Stomach smooth muscle (tissue), 2 donors: Measurements from ENCODE around the gene OR4K5.

ENCODE experiments used
- H3K27ac ChIP-seq: one replicate; pipeline ENCODE4 v1.7.0; 2013; ENCODE audit warnings: mild to moderate bottlenecking, low read length, inconsistent platforms
- H3K27me3 ChIP-seq, 2 donors: one replicate each; pipeline ENCODE4 v1.7.0; 2013; ENCODE audit warnings: low read length in 2 of 2; ENCODE audit not compliant: insufficient read depth in 2 of 2, control insufficient read depth in 1 of 2
- H3K36me3 ChIP-seq, 2 donors: one replicate each; pipeline ENCODE4 v1.7.0; 2013; ENCODE audit warnings: low read length in 2 of 2; ENCODE audit not compliant: control insufficient read depth in 2 of 2, insufficient read depth in 2 of 2
- H3K4me1 ChIP-seq: one replicate; pipeline ENCODE4 v1.7.0; 2013; ENCODE audit warnings: low read length; ENCODE audit not compliant: control insufficient read depth, insufficient read depth
- H3K4me3 ChIP-seq, 2 donors: one replicate each; pipeline ENCODE4 v1.7.0; 2013; ENCODE audit warnings: low read length in 2 of 2
- H3K9ac ChIP-seq, 2 donors: one replicate each; pipeline ENCODE4 v1.7.0; 2013; ENCODE audit warnings: low read length in 2 of 2, mild to moderate bottlenecking in 1 of 2
- H3K9me3 ChIP-seq, 2 donors: one replicate each; pipeline ENCODE4 v1.7.0; 2013; ENCODE audit warnings: low read length in 2 of 2; ENCODE audit not compliant: control insufficient read depth in 2 of 2
- donor health status: healthy.
- donor health status: Pancreatic carcinoma.

The OR4K5 gene, protein sequence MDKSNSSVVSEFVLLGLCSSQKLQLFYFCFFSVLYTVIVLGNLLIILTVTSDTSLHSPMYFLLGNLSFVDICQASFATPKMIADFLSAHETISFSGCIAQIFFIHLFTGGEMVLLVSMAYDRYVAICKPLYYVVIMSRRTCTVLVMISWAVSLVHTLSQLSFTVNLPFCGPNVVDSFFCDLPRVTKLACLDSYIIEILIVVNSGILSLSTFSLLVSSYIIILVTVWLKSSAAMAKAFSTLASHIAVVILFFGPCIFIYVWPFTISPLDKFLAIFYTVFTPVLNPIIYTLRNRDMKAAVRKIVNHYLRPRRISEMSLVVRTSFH

DNA sequence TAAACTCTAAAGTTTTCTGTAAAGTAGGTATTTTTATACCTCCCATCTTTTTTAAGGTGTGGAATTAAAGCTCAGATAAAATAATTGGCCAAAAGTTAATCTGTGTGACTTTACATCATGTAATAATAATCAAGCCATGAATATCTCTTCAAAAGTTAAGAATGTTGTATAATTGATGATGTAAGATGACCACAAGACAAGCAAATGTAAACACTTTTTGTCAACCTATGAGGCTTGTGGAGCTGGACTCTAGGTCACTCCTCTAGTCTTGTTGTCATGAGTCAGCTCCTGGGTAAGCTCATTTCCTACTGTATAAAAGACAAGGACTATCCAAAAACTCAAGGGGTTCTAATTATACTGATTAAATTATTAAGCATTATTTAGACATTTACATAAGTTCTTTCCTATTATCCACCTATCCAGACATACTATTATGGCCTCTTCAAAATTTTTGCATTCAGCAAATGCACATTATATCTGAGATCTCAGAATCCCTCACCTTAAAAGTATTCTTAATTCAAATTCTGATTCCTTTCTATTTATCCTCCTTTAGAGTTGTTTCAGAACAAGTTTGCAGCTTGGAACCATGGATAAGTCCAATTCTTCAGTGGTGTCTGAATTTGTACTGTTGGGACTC is at the start of gene OR4K5:
TSS of gene OR4K5 (plus strand) at position 587 of the 637 bp plus-strand sequence. CDS start at position 587, 0 bp downstream.
- no peak within 1 kb of the TSS for H3K27ac ChIP-seq
- H3K4me1 ChIP-seq, result no peaks in the 10 kb centered on the region
- peaks cover 0 to 13% of the 10 kb centered on the region in 2 donors for H3K9me3 ChIP-seq
- no peak within 1 kb of the TSS for H3K9ac ChIP-seq
- H3K4me3 ChIP-seq, result no peak within 1 kb of the TSS
- no peaks in the 10 kb centered on the region for H3K27me3 ChIP-seq
- H3K36me3 ChIP-seq, result no peaks in the 10 kb centered on the region

DNA sequence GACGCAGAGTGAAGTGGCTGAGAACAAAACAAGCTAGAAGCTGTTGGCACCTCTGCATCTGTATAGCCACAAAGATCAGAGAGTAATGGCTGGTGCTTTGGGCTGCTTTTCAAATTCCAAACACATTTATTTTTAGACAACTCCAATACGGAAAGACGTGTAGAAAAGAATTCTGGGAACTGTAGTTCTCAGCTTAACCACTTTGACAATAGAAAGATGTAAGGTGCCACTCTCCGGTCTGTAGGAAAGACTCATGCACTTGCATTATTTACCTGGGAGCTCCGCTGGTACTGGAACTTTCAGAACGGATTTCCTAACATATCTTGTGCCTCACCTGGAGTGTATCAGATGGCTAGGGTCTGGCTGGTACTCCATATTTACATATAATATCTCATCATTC is 47.2 kb upstream of the OR4K5 start:
- Histone ChIP-seq H3K27ac (no peak overlapping the region), H3K4me1 (no peaks in the 10 kb centered on the region), H3K9me3 (peaks cover 0 to 6% of the 10 kb centered on the region in 2 donors), H3K27me3 (peaks cover 0 to 4% of the 10 kb centered on the region in 2 donors), H3K9ac (no peak overlapping the region), H3K4me3 (no peak overlapping the region), H3K36me3 (no peaks in the 10 kb centered on the region)

DNA sequence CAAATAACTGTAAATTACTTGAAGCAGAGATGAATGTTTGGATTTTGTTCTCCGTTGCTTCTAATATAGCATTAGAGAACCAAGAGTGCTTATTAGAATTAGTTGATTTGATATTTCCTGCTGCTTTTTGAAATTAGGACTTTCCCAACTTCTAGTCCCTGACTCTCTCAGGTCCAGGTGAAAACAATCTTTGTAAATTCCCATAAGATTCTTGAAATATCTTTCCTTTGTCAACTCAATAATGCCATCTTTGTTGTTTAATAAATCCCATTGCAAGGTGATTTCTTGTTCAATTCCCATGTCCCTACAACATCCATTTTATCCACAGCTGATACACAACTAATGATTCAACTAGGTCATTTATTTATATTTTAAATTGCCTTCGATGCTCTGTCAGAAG is 45.6 kb upstream of the OR4K5 start, which contains the start of gene OR4K2:
TSS of gene OR4K2 (plus strand) at position 301 of the 400 bp plus-strand sequence. CDS start 1,126 bp downstream, outside the sequence.
- Histone ChIP-seq H3K9me3 (peaks cover 0 to 3% of the 10 kb centered on the region in 2 donors), H3K36me3 (no peaks in the 10 kb centered on the region), H3K27ac (no peak within 1 kb of the TSS), H3K27me3 (peaks cover 0 to 4% of the 10 kb centered on the region in 2 donors), H3K9ac (no peak within 1 kb of the TSS), H3K4me3 (no peak within 1 kb of the TSS), H3K4me1 (no peaks in the 10 kb centered on the region)

DNA sequence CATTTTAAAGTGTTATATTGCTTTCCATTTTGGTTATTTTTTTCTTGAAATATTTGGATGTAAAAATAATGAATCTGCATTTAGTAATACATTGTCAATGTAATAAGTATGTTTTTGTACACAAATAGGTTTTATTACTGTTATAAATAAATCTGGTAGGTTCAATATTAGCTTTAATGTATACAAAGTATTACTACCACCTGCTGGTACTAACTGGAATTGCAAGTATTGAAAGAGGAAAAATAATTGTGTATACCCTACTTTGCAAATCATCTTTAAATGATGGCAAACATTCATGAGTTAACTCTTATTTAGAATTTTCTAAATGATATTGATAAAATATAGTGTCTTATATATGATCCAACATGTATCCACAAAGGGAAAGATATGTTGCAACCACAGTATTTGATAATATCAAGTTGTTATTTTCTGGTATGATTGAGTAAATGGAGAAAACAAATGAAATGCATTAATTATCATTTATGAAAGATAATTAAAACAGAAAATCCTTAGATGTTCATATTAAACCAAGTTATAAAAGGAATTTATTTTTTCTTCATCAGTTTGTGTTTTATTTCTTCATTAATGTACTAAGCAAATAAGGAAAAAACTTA is 42.3 kb upstream of the OR4K5 start:
- no peaks in the 10 kb centered on the region for H3K36me3 ChIP-seq
- H3K4me1 ChIP-seq, result no peaks in the 10 kb centered on the region
- peaks cover 0 to 3% of the 10 kb centered on the region in 2 donors for H3K9me3 ChIP-seq
- no peak overlapping the region for H3K4me3 ChIP-seq
- no peak overlapping the region for H3K27ac ChIP-seq
- peaks cover 0 to 4% of the 10 kb centered on the region in 2 donors for H3K27me3 ChIP-seq
- no peak overlapping the region for H3K9ac ChIP-seq

DNA sequence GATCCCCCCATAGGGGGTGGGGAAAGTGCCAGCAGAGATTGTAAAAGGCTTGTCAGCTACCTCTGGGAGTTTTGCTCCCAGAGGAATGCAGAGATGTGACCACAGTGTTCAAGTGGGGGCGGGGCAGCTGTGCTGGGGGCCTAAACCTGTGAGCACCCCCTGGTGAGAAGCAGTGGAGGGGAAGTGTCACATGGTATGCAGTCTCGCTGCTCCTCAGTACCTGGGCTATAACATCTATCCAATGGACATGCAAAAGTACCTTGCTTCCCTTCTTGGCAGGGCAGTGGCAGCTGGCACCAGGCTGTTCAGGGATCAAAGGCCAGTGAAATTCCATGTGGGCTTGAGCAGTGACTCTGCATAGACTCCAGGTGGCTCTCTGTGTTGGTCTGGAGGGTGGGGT is 25.1 kb upstream of the OR4K5 start:
- no peak overlapping the region for H3K9ac ChIP-seq
- H3K36me3 ChIP-seq, result no peaks in the 10 kb centered on the region
- no peaks in the 10 kb centered on the region for H3K4me1 ChIP-seq
- H3K9me3 ChIP-seq, result peaks cover 23 to 34% of the 10 kb centered on the region in 2 donors
- no peak overlapping the region for H3K27ac ChIP-seq
- no peak overlapping the region for H3K4me3 ChIP-seq
- H3K27me3 ChIP-seq, result peaks cover 0 to 5% of the 10 kb centered on the region in 2 donors

DNA sequence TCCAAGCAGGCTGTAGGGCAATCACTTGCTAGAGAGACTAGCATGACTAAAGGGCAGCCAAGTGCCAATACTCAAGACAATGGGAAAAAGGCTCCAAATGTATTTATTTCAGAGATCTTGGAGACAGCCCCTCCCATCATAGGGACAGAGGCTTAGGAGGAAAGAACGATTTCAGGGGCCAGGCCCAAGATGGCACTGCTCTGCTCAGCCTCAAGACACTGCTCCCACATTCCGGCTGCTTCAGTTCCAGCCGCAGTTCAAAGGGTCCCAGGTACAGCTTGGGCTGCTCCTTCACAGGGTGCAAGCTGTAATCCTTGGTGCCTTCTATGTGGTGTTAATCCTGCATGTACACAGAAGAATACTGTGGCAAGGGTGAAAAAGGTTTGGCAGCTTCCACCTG is 19.4 kb upstream of the OR4K5 start:
- H3K9ac ChIP-seq, result no peak overlapping the region
- H3K27me3 ChIP-seq, result no peaks in the 10 kb centered on the region
- peaks cover 0 to 20% of the 10 kb centered on the region in 2 donors for H3K9me3 ChIP-seq
- H3K4me3 ChIP-seq, result no peak overlapping the region
- H3K4me1 ChIP-seq, result no peaks in the 10 kb centered on the region
- H3K36me3 ChIP-seq, result no peaks in the 10 kb centered on the region
- H3K27ac ChIP-seq, result no peak overlapping the region

DNA sequence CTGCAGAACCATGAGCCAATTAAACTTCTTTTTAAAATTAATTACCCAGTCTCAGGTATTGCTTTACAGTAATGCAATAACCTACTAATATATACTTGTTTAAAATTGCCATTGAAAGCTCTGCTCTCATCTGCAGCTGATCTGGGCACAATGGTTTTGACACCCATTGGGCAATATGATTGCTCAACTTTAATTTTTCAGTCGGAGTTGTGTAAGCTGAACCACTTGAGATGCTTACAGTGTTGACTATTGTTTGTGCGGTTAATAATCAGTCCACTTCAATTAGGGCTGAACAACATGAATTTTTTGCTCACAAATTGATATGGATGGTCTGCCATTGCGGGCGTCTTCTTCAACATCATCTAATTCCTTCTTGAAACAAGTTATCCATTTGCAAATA is 18.0 kb upstream of the OR4K5 start:
- H3K27ac ChIP-seq, result no peak overlapping the region
- no peaks in the 10 kb centered on the region for H3K27me3 ChIP-seq
- peaks cover 0 to 15% of the 10 kb centered on the region in 2 donors for H3K9me3 ChIP-seq
- no peak overlapping the region for H3K4me3 ChIP-seq
- H3K36me3 ChIP-seq, result no peaks in the 10 kb centered on the region
- no peaks in the 10 kb centered on the region for H3K4me1 ChIP-seq
- H3K9ac ChIP-seq, result no peak overlapping the region

DNA sequence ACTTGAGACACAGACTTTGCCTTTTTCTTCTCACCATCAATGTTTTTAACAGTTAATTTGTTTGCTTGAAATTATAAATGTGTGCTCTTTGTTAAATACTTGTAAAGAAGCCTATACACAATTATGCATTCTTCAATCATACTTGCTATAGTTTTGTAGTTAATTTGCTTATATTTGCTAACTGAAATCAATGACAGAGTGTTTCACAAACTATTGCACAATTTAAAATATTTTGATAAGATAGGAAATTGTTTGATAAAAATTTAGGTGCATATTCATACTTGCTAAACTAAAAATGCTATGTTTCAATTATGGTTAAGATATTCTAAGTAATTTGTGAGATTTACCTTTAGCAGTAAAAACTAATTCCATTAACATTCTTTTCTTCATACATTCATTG is 13.7 kb upstream of the OR4K5 start:
- no peaks in the 10 kb centered on the region for H3K4me1 ChIP-seq
- no peak overlapping the region for H3K9ac ChIP-seq
- no peak overlapping the region for H3K4me3 ChIP-seq
- H3K9me3 ChIP-seq, result peaks cover 4 to 7% of the 10 kb centered on the region in 2 donors
- no peaks in the 10 kb centered on the region for H3K36me3 ChIP-seq
- no peaks in the 10 kb centered on the region for H3K27me3 ChIP-seq
- no peak overlapping the region for H3K27ac ChIP-seq

DNA sequence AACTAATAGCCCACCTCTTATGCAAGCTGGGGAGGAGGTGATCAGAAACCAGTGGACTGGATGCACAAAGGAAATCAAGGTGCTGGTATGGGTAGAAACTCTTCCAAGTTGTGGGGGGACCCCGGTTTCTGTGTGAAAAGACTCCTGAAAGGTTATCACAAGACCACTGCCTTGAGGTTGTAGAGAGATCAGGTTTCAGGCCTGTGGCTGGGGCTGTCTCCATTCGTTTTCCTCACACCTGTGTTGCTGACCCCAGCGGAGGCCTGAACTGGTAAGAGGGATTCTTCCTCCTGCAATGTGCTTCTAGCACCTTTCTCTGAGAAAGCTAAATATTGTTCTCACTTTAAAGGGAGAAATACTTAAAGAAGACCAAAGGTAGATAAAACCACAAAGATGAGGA is 9.3 kb upstream of the OR4K5 start:
- no peaks in the 10 kb centered on the region for H3K27me3 ChIP-seq
- H3K9me3 ChIP-seq, result peaks cover 3 to 4% of the 10 kb centered on the region in 2 donors

DNA sequence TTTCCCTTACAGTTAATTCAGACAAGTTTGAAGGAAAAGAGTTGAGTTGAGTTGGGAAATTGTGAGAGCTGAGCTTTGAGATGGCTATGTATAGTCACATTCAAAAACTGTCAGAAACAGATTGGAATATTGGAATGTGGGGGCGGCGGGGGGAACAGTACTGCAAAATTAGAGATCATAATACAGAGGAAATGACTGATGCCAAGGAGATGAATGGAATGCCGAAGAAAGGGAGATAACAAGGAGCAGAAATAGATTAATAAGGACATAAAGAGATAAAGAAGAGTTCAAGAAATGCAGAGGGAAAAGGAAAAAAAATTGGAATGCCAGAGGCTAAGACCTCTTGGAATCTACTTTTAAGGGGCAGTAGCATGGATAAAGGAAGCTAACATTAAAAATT is 3.2 kb upstream of the OR4K5 start:
- Histone ChIP-seq H3K36me3 (no peaks in the 10 kb centered on the region), H3K9ac (no peak overlapping the region), H3K4me1 (no peaks in the 10 kb centered on the region), H3K4me3 (no peak overlapping the region), H3K27ac (no peak overlapping the region), H3K9me3 (peaks cover 0 to 13% of the 10 kb centered on the region in 2 donors), H3K27me3 (no peaks in the 10 kb centered on the region)

More for the DNA sequence above, 9.3 kb upstream of the OR4K5 start:
- no peaks in the 10 kb centered on the region for H3K4me1 ChIP-seq
- H3K9ac ChIP-seq, result no peak overlapping the region
- no peak overlapping the region for H3K4me3 ChIP-seq
- no peaks in the 10 kb centered on the region for H3K36me3 ChIP-seq
- H3K27ac ChIP-seq, result no peak overlapping the region
